Stimulated activated CD4-positive, alpha-beta T cell treated with anti-CD3 and anti-CD28 coated beads, Interleukin-4, amount 100 ng/mL, for 24 hours (primary cell): ENCODE data around the gene TRPM7.
"Not testable (repeated sequence)": the region's sequence is repeated elsewhere in the genome, so short reads cannot be mapped to it uniquely, and the experiment has no call there.

Source experiments
- DNase-seq: peaks from one replicate; pipeline ENCODE4 v3.0.0-alpha.2; 2020

TRPM7 gene

DNA sequence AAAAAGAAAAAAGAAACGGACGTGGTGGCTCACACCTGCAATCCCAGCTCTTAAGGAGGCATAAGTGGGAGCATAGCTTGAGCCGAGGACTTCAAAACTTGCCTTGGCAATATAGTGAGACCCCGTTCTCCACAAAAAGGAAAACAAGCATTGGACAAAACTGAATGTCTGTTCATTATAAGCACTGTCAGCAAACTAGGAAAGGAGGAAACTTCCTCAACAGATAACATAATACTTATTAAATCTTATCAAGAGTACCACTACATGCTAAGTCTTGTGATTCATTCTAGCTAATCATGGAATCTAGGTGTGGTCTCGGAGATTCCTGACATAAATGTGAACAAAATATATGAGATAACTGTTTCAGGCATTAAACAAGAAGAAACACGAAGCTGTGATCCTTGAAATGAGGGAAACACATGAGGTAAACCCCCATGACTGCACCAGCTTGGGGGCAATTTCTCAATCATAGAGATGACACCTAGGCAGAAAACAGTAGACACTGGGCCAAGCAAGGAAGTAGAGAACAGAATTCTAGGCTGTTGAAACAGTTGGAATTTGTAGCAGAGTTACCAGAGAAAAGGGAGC is 33.3 kb downstream of the TRPM7 start:
- no peak for DNase-seq

DNA sequence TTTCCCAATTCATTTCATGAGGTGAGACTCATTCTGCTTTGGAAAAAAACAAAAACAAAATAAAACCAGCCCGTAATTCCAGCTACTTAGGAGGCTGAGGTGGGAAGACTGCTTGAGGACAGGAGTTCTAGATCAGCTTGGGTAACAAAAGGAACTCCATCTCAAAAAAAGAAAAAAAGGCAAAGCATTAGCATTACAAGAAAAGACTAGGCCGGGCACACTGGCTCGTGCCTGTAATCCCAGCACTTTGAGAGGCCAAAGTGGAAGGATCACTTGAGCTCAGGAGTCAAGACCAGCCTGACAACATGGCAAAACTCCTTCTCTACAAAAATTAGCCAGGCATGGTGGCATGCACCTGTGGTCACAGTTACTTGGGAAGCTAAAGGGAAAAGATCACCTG is 33.9 kb downstream of the TRPM7 start:
- no peak for DNase-seq

DNA sequence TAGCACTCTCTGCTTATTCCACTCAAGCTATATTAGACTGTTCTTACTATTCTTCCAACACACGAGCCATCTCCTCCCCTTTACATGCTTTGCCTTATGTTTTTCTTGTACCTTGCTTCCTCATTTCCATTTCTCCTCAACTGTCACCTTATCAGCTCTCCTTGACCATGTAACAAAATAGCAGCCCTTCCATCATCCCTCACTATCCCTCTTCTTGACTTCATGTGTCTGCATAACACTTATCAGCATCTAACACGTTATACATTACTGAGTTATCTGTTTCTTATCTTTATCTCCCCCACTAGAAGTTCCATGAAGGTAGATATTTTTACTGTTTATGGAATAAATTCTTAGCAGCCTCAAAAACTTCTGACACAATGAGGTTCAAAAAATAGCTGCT is 45.3 kb downstream of the TRPM7 start:
- DNase-seq = no peak

DNA sequence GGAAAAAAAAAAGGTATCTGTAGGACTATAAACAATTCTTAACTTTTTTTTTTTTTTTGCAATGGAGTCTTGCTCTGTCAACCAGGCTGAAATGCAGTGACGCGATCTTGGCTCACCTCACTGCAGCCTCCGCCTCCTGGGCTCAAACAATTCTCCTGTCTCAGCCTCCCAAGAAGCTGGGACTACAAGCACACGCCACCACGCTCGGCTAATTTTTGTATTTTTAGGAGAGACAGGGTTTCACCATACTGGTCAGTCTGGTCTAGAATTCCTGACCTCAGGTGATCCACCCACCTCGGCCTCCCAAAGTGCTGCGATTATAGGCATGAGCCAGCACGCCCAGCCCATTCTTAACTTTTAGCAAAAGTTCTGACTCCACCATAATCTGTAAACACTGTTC is 50.5 kb downstream of the TRPM7 start:
- DNase-seq = no peak

DNA sequence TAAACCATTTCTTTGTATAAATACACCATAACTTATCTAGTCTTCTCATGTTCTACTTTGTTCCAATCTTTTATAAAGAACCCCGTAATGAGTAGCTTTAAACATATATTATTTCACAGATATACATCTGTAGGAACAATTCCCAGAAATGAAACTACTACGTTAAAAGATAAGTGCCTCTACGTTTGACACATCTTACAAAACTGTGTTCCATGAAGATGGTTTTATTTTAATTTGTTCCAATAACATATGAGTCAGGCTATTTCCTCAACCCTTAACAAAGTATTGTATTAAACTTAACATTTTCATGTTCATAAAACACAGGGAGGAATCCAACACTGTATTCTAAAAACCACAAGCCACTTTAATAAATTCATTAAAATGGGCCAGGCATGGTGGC is 52.9 kb downstream of the TRPM7 start:
- no peak for DNase-seq

DNA sequence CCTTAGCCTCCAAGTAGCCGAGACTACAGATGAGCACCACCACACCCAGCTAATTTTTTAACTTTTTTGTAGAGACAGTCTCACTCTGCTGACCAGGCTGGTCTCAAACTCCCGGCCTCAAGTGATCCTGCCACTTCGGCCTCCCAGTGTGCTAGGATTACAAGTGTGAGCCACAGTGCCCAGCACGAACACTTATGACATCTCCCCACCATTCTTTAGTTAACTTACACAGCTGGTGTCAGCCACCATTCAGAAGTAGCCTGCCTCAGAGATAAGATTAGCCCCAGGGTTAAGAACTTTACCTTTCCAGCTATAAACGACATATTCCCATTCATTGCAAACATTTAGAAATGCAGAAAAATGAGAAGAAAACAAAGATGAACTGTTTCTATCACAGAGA is 58.2 kb downstream of the TRPM7 start:
- DNase-seq = no peak

DNA sequence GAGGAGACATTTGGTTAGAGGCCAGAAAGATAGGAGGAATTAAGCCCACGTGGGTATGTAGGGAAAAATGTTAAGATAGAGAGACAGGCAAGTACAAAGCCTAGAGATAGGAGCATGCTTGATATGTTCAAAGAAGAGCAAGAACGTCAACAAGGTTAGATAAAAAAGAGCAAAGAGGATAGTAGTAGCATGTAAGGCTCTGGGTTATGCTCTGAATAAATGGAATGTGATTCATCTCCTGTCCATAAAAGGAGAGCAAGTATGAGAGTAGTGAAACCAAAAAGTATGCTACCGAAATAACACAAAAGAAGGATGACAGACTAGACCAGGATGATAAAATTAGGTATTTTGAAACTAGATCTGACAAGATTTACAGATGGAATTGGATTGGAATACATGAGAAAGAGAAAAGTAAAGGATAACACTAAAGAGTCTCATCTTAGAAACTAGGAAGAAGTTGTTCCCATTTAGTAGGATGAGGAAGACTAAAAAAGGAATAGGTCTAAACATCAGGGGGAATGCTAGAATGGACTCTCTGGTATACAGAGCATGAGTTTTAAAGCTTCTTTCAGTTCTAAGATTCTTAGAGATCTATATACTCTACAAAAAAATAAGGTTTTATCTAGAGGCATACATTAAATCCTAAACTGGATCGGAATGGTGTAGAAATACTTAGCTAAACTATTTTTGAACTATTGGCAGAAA is 59.1 kb downstream of the TRPM7 start:
- no peak for DNase-seq

DNA sequence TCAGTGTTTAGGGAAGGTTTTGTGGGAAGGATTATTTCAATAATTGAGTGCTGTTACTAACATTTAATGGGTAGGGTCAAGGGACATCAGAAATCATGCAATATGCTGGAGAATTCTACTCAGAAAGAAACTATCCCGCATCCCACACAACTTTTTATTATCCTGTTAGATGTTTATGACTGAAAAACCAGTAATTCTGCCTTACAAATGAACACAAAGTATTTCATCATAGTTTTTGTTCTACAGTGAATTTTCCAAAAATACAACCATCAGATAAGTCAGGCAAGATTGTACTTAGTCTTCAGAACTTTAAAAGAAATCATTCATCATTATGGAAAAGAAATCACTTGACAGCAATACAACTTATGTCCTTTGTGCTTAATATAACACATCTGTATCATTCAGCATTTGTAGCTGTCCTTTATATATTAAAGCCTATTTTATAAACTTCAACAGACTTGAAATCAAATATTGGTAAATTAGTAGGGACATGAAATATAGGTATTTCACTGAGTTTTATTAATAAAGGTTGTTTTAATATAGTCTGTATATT is 61.9 kb downstream of the TRPM7 start:
- no peak for DNase-seq

DNA sequence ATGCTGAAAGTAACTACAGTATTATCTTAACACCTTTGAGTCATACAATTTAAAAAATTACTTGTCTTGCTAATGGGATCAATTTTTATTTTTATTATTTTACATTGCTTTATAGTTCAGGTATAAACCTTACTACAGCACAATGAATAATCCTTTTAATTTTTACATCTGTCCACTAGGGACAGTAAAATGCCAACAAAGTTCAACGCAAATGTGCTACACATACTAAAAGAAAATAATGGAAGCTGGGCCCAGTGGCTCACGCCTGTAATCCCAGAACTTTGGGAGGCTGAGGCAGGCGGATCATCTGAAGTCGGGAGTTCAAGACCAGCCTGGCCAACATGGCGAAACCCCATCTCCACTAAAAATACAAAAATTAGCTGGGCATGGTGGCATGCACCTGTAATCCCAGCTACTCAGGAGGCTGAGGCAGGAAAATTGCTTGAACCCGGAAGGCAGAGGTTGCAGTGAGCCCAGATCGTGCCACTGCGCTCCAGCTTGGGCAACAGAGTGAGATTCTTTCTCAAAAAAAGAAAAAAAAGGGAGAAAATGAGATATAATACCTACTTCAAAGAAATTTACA is 64.1 kb downstream of the TRPM7 start:
- DNase-seq = not testable (repeated sequence)

DNA sequence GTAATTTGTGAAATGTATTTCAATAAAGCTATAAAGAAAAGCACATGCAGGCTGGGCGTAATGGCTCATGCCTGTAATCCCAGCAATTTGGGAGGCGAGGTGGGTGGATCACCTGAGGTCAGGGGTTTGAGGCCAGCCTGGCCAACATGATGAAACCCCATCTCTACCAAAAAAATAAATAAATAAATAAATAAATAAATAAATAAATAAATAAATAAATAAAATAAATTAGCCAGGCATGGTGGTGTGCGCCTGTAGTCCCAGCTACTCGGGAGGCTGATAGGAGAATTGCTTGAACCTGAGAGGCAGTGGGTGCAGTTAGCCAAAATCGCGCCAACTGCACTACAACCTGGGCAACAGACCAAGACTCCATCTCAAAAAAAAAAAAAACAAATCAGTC is 69.6 kb downstream of the TRPM7 start:
- not testable (repeated sequence) for DNase-seq

DNA sequence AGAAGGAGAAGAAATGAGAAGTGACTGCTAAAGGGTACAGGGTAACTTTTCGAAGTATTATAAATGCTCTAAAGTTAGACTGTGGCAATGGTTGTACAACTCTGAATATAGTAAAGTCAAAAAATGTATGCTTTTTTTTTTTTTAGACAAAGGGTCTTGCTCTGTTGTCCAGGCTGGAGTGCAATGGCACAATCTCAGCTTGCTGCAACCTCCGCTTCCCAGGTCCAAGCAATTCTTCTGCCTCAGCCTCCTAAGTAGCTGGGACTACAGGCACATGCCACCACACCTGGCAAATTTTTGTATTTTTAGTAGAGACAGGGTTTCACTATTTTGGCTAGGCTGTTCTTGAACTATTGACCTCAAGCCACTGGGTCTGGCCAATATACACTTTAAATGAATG is 70.0 kb downstream of the TRPM7 start:
- not testable (repeated sequence) for DNase-seq

DNA sequence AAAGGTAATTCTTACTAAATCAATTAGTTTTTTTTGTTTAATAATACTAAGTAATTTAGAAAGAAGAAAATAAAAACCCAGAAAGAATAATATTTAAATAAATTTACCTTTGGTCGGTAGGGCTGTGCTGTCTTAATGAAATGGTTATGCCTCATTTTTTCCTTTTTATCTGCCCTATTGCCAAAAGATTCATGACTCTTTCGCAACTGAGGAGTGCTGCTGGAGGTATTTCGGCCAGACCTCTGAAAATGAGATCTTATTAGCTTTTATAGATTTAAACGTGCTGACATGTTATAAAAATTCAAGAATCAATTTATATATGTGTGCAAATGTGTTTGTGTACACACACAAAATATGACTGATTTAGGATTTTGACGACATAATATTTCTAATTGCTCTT is 73.0 kb downstream of the TRPM7 start:
- no peak for DNase-seq

DNA sequence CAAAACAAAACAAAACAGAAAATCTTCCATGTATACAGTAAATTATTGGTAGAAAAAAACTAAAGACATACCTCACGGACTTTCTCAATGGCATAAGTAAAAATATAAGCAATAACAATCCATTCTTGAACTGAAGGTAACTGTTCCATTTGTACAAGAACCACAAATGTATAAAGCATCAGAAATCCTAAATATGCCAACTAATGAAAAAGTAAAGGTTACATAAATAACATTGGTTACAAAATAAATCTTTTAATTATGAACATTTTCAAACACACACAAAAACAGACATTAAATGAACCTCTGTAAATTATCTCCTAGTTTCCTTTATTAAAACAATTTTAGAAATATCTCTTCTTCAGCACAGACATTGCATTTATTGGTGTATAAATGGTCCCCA is 79.5 kb downstream of the TRPM7 start:
- DNase-seq = no peak

DNA sequence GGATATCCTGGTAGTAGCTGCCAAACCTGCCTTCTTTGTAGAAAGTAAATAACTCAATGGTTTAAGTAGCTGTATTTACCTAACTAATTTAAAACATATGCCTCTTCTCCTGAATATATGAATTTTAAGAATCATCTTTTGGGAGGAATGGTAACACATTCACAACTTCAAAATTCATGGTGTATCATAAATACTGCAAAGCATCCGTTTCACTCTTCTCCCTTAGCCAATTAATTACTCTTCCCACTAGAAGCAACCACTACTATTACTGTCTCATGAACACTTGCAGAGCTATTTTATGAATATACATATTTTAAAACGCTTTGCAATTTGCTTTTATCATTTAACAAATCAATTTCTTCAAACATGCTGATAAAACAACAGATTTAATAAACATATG is 81.1 kb downstream of the TRPM7 start:
- DNase-seq = no peak

DNA sequence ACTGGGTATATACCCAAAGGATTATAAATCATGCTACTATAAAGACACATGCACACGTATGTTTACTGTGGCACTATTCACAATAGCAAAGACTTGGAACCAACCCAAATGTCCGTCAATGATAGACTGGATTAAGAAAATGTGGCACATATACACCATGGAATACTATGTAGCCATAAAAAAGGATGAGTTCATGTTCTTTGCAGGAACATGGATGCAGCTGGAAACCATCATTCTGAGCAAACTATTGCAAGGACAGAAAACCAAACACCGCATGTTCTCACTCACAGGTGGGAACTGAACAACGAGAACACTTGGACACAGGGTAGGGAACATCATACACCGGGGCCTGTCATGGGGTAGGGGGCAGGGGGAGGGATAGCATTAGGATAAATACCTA is 84.6 kb downstream of the TRPM7 start:
- not testable (repeated sequence) for DNase-seq

DNA sequence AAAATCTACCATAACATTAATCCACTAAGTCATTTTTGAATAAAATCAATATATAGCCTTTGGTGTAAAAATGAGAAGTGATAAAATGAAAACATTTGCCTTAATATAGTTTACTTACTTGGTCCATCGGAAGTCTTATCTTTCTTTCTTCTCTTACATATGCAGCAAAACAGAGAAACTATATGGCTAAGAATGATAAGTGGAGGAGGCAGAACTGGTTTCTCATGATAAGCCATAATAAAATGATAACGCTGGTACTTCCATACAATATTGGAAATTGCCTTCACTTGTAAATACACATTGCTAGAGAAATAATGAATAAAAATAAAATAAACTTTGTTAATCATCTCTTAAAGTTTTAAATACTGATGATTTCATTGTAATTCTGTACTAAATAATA is 92.3 kb downstream of the TRPM7 start:
- DNase-seq = no peak

DNA sequence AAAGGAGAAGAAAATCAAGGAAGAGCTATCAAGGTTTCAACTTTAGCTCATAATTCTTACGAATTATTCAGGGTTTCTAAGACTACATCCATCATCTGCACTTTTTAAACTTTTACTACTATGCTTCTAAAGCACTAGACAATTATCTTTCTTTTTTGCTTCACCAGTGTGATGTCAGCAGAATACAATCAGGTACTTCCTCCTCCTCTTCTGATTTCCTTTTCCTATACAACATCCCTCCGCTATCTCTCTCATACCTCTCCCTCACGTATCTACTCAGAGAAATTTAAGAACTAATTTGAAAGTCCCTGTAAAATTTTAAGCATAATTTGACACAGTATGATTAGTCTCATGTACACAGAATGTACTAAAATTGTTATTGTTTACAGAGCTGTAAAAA is 92.8 kb downstream of the TRPM7 start:
- no peak for DNase-seq

DNA sequence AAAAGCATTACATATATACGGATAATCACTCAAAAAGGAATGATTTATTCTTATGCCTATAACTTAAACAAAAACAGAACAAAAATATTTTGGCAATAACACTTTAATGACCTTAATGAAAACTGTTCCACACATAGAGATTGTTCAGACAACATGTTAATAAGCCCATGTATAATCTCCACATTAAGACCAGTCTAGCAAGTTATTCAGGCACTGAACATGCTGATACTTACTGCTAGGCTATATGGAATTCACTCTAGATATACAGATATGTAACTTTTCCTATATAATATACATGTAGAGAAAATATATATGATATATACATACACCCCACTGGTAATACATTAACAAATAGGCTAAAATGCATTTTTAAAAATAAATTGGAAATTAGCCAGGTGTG is 96.3 kb downstream of the TRPM7 start:
- DNase-seq = no peak

DNA sequence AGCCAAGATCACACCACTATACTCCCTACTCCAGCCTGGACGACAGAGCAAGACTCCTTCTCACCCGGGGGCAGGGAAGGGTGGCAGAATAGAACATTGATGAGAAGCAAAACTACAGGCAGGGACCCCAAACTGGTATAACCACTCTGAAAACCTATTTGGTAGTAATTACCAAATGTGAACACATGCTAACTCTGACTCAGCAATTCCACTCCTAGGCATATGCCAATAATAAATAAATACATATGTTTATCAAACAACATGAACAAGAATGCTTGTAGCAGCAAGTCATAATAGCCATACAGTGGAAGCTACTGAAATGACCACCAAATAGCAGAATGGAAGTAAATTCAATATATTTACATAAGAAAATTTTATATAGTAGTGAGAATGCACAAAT is 109.1 kb downstream of the TRPM7 start:
- DNase-seq = no peak

DNA sequence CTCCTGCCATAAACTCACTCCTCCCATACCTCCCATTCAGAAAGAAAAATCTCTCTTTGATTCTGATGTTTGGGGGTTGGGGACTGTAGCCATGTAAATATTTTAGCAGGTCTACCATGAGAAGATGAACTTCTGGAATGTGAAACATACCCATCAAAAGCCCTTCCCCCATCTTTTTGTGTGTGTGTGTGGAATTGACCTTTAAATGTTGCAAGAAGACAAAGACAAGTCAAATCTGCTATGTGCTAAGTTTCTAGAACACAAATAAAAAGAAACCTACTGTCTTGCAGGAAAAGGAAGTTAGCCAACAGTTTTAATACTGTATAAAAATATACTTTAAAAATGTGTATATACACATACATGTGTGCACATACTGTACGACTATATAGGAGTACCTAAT is 110.4 kb downstream of the TRPM7 start:
- no peak for DNase-seq

DNA sequence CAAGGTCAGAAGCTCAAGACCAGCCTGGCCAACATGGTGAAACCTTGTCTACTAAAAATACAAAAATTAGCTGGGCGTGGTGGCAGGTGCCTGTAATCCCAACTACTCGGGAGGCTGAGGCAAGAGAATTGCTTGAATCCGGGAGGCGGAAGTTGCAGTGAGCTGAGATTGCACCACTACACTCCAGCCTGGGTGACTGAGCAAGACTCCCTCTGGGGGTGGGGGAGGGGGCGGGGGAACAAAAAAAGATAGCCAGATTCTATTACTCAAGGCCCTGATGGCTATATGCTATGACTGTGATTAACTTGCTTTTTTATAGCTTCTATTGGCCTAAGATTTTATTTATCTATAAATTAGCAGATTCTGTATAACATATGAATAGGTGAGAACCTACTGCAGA is 112.8 kb downstream of the TRPM7 start:
- not testable (repeated sequence) for DNase-seq

DNA sequence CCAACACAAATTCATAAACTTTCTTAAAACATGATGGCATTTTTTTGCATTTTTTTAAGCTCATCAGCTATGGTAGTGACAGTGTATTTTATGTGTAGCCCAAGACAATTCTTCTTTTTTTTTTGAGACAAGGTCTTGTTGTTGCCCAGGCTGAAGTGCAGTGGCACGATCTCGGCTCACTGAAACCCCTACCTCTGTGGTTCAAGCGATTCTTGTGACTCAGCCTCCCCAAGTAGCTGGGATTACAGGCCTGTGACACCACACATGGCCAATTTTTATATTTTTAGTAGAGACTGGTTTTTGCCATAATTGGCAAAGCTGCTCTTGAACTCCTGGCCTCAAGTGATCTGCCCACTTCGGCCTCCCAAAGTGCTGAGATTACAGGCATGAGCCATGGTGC is 122.8 kb downstream of the TRPM7 start:
- DNase-seq = no peak

DNA sequence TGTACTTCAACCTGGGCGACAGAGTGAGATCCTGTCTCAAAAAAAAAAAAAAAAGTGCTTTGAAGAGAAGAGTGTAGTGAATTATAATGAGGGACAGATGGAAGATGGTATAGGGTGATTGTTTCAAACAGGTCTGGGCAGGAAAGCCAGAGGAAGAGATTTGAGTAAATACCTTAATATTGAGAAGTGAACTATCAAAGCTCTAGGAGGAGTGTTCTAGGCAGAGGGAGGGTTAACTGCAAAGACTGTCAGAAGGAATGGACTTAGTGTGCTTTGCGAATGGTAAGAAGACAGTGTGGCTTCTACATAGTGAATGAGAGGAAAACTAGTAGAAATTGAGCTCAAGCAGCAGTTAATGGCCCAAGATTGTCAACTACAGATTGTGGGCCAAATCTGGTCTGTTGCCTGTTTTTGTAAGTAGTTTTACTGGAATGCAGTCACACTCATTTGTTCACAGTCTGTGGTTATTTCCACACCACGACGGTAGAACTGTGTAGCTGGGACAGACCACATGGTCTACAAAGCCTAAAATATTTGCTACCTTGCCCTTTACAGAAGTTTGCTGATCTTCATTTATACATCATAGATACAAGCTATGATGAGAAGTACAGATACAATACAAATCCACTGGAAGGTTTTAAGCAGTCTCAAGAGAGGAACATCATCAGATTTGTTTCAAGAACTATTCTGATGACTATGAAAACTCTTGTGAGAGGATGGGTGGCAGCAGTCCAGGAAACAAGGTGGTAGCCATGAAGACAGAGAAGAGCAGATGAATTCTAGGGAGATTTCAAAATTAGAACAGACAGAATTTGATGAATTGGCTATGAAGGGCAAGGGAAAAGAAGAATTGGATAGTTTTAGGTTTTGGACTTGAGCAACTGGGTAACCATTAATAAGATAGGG is 123.6 kb downstream of the TRPM7 start:
- DNase-seq = no peak
